PC-9 (cell line): ENCODE measurements around the gene C1orf159. TPM values are rescaled to one million over a fixed set of nuclear protein-coding genes. Genes with fewer than 3 reads are reported as not detected.

Source experiments
- BruUV-seq: library from RNA; stranded (reverse); fragments of 400-500 nt; replicated peaks from 2 replicates; lab custom pipeline; 2021; lab: Mats Ljungman, UMichigan
- CTCF ChIA-PET: fragments of 300-600 bp; sonication (Branson Sonifier 250); formaldehyde crosslinking; loops from one replicate; lab custom pipeline; 2022; ENCODE audit warnings: antibody characterized with exemption; lab: Charles Lee
- POLR2A ChIA-PET: fragments of 300-600 bp; sonication (Branson Sonifier 250); formaldehyde crosslinking; loops from one replicate; lab custom pipeline; 2022; ENCODE audit warnings: antibody characterized with exemption; ENCODE audit not compliant: unreplicated experiment; lab: Charles Lee
- DNase-seq, 2 experiments: peaks; one replicate each; pipeline versions ENCODE4 v3.0.0 to v3.0.0-alpha.2; 2015 to 2022; ENCODE audit warnings: mixed read lengths in 1 of 2
- H2AFZ ChIP-seq: fragments of 200-600 bp; sonication (generic); 2 replicates; pipeline ENCODE4 v1.8.1; 2017; ENCODE audit warnings: antibody characterized with exemption
- H3F3A ChIP-seq: fragments of 200-600 bp; sonication (generic); 2 replicates; pipeline ENCODE4 v1.8.1; 2017; ENCODE audit warnings: antibody characterized with exemption, mild to moderate bottlenecking, low read depth; ENCODE audit not compliant: insufficient read depth
- H3K27ac ChIP-seq: fragments of 200-600 bp; sonication (generic); 2 replicates; pipeline ENCODE4 v1.6.1; 2016; ENCODE audit warnings: mixed run types
- H3K27me3 ChIP-seq: fragments of 200-600 bp; sonication (generic); 2 replicates; pipeline ENCODE4 v1.6.1; 2016; ENCODE audit warnings: low read depth, mixed run types; ENCODE audit not compliant: insufficient read depth
- H3K36me3 ChIP-seq: fragments of 200-600 bp; sonication (generic); 2 replicates; pipeline ENCODE4 v1.6.1; 2016; ENCODE audit warnings: low read depth, mixed run types
- H3K4me1 ChIP-seq: fragments of 200-600 bp; sonication (generic); replicated peaks from 2 replicates; pipeline ENCODE4 v1.6.1; 2016; ENCODE audit warnings: mixed run types; ENCODE audit not compliant: insufficient read depth
- H3K4me2 ChIP-seq: fragments of 200-600 bp; sonication (generic); 2 replicates; pipeline ENCODE4 v1.6.1; 2017; ENCODE audit warnings: mixed run types
- H3K4me3 ChIP-seq: fragments of 200-600 bp; sonication (generic); 2 replicates; pipeline ENCODE4 v1.6.1; 2016; ENCODE audit warnings: mixed run types
- H3K79me2 ChIP-seq: fragments of 200-600 bp; sonication (generic); 2 replicates; pipeline ENCODE4 v1.6.1; 2017; ENCODE audit warnings: low read depth, mixed run types
- H3K9me2 ChIP-seq: fragments of 200-600 bp; sonication (generic); 2 replicates; pipeline ENCODE4 v1.8.1; 2017; ENCODE audit warnings: mild to moderate bottlenecking; ENCODE audit not compliant: insufficient read depth
- H3K9me3 ChIP-seq: fragments of 200-600 bp; sonication (generic); 2 replicates; pipeline ENCODE4 v1.8.1; 2016; ENCODE audit warnings: low read depth; ENCODE audit not compliant: insufficient read depth
- H4K20me1 ChIP-seq: fragments of 200-600 bp; sonication (generic); 2 replicates; pipeline ENCODE4 v1.8.1; 2017; ENCODE audit not compliant: insufficient read depth
- CTCF ChIP-seq: fragments of 200-600 bp; sonication (generic); conservative IDR thresholded peaks from 2 replicates; pipeline ENCODE4 v1.6.1; 2017; ENCODE audit warnings: mixed run types, antibody characterized with exemption, mild to moderate bottlenecking, moderate library complexity
- EZH2 ChIP-seq: fragments of 200-600 bp; sonication (generic); IDR thresholded peaks from 2 replicates; pipeline ENCODE4 v1.8.0; 2017; ENCODE audit warnings: antibody characterized with exemption, low read depth
- intact Hi-C: fragments of 100-400 bp; cut with micrococcal nuclease; formaldehyde crosslinking; loops from one replicate; pipeline ENCODE4 v1.10.0; 2022; ENCODE audit not compliant: unreplicated experiment
- total RNA-seq: library from RNA; stranded (reverse); gene quantifications from 2 replicates; pipeline ENCODE4 v1.2.3, GENCODE V29; 2021

C1orf159 gene
- total RNA-seq, 1 experiment from 2014 or later, result 31.1 TPM

- TF ChIP-seq CTCF (no peak), EZH2 (no peak)
- no TSS peak for BruUV-seq
- Histone ChIP-seq H3K4me3 (no peak overlapping the region), H4K20me1 (peaks cover 6% of the 10 kb centered on the region; the same call in 1 of the 2 replicates), H3K27me3 (no peaks in the 10 kb centered on the region), H3K9me2 (no peaks in the 10 kb centered on the region), H3K9me3 (no peaks in the 10 kb centered on the region), H2AFZ (no peak overlapping the region), H3K36me3 (no peaks in the 10 kb centered on the region), H3K79me2 (no peaks in the 10 kb centered on the region), H3K4me2 (no peak overlapping the region), H3K27ac (no peak overlapping the region), H3F3A (peaks cover 10% of the 10 kb centered on the region; the same call in 1 of the 2 replicates), H3K4me1 (no peaks in the 10 kb centered on the region)
- intact Hi-C loops, result no loop called here
- DNase-seq, result no peak
- ChIA-PET POLR2A (no interaction called here), CTCF (interaction anchor here (0.6 kb wide), 1 partner anchor 46 kb away, joined by 12 read pairs; no protein-coding TSS in a partner anchor)
Observed at GRCh38 chr1:1048765-1049164, 67.1 kb downstream of the C1orf159 start.

- no peaks in the 10 kb centered on the region for H3K9me3 ChIP-seq
- no peak overlapping the region for H3K4me2 ChIP-seq
- no peaks in the 10 kb centered on the region for H3K4me1 ChIP-seq
- H3K36me3 ChIP-seq, result no peaks in the 10 kb centered on the region
- TF ChIP-seq CTCF (no peak), EZH2 (no peak)
- no peak overlapping the region for H3K27ac ChIP-seq
- intact Hi-C loops, result no loop called here
- H3K9me2 ChIP-seq, result no peaks in the 10 kb centered on the region
- no peak for DNase-seq
- ChIA-PET POLR2A (no interaction called here), CTCF (interaction anchor here (0.6 kb wide), 1 partner anchor 45 kb away, joined by 12 read pairs; no protein-coding TSS in a partner anchor)
- no peaks in the 10 kb centered on the region for H3K79me2 ChIP-seq
- H3K27me3 ChIP-seq, result no peaks in the 10 kb centered on the region
- no TSS peak for BruUV-seq
- H2AFZ ChIP-seq, result no peak overlapping the region
- peaks cover 8% of the 10 kb centered on the region for H4K20me1 ChIP-seq
- H3F3A ChIP-seq, result peaks cover 8% of the 10 kb centered on the region; the same call in 1 of the 2 replicates
- no peak overlapping the region for H3K4me3 ChIP-seq
Observed at GRCh38 chr1:1047963-1048362, 67.9 kb downstream of the C1orf159 start.

- Histone ChIP-seq H3K4me1 (no peaks in the 10 kb centered on the region), H4K20me1 (peaks cover 14% of the 10 kb centered on the region), H3K4me3 (no peak overlapping the region), H3K36me3 (no peaks in the 10 kb centered on the region), H2AFZ (no peak overlapping the region), H3K4me2 (no peak overlapping the region), H3K9me3 (no peaks in the 10 kb centered on the region), H3K79me2 (no peaks in the 10 kb centered on the region), H3F3A (peaks cover 8% of the 10 kb centered on the region; the same call in 1 of the 2 replicates), H3K27ac (no peak overlapping the region), H3K27me3 (no peaks in the 10 kb centered on the region), H3K9me2 (no peaks in the 10 kb centered on the region)
- CTCF ChIA-PET, result no interaction called here
- TF ChIP-seq EZH2 (no peak), CTCF (no peak)
- no TSS peak for BruUV-seq
- POLR2A ChIA-PET, result no interaction called here
- intact Hi-C loops, result no loop called here
- no peak for DNase-seq
Observed at GRCh38 chr1:1047407-1047806, 68.5 kb downstream of the C1orf159 start.
